Heart left ventricle (tissue), 16 donors: ENCODE data around the gene SNAP47. TPM values are rescaled to one million over a fixed set of nuclear protein-coding genes. Genes with fewer than 3 reads are reported as not detected.

ENCODE experiments used
- ATAC-seq, 4 donors: fragments of 200-7000 bp; cut with Tn5 transposase; one replicate each; pipeline ENCODE4 v1.9.1; 2020 to 2022; ENCODE audit warnings: moderate library complexity in 4 of 4, mild to moderate bottlenecking in 3 of 4, moderate number of reproducible peaks in 1 of 4
- DNase-seq, 5 donors: peaks; one replicate each; pipeline ENCODE4 v3.0.0-alpha.2; 2020
- H3K27ac ChIP-seq, 12 donors: fragments of 200-600 bp; sonication (generic) in 4 of 12; one replicate each; pipeline versions ENCODE4 v1.5.0 to v1.8.0; 2016 to 2022; ENCODE audit warnings: mild to moderate bottlenecking in 2 of 12
- H3K27me3 ChIP-seq, 9 donors: fragments of 200-600 bp; sonication (generic) in 2 of 9; one replicate each; pipeline versions ENCODE4 v1.5.1 to v1.8.0; 2016 to 2022; ENCODE audit warnings: mild to moderate bottlenecking in 3 of 9
- H3K36me3 ChIP-seq, 9 donors: fragments of 200-600 bp; sonication (generic) in 2 of 9; one replicate each; pipeline versions ENCODE4 v1.5.0 to v1.8.0; 2018 to 2022; ENCODE audit warnings: mild to moderate bottlenecking in 2 of 9
- H3K4me1 ChIP-seq, 12 donors: fragments of 200-600 bp; sonication (generic) in 4 of 12; one replicate each; pipeline versions ENCODE4 v1.5.0 to v1.8.0; 2016 to 2022; ENCODE audit warnings: mild to moderate bottlenecking in 3 of 12
- H3K4me3 ChIP-seq, 12 donors: fragments of 200-600 bp; sonication (generic) in 4 of 12; one replicate each; pipeline versions ENCODE4 v1.5.0 to v1.8.0; 2017 to 2022; ENCODE audit warnings: mild to moderate bottlenecking in 9 of 12, moderate library complexity in 4 of 12
- H3K9me3 ChIP-seq, 12 donors: fragments of 200-600 bp; sonication (generic) in 4 of 12; one replicate each; pipeline versions ENCODE4 v1.5.0 to v1.8.0; 2016 to 2022; ENCODE audit warnings: mild to moderate bottlenecking in 1 of 12
- POLR2A ChIP-seq, 2 donors: fragments of 450-650 bp; IDR thresholded peaks; one replicate each; pipeline ENCODE4 v1.6.1; 2017; ENCODE audit warnings: antibody characterized with exemption in 2 of 2, mild to moderate bottlenecking in 2 of 2, moderate library complexity in 2 of 2
- WGBS, 4 donors: extraction: QIAGEN DNeasy Blood & Tissue Kit in 2 of 4; methylation state at CpG; one replicate each; pipeline versions ENCODE4 v1.1.5 to v1.1.7; 2013 to 2018; 5-methylcytosine and 5-hydroxymethylcytosine counted together
- intact Hi-C, 10 donors: fragments of 100-400 bp; cut with DNase I; formaldehyde crosslinking; loops; one replicate each; pipeline versions ENCODE4 v1.11.1 to v1.14.2; 2022
- polyA plus RNA-seq, 2 donors: library from polyadenylated mRNA; stranded (reverse); fragments of 200-250 nt; gene quantifications; one replicate each; pipeline ENCODE4 v1.2.3, GENCODE V29; 2013
- total RNA-seq, 9 donors: library from RNA; depleted of rRNA in 2 of 9; stranded (reverse); fragments of >200 nt in 2 of 9; fragmentation: NEBNext Ultra II Directional in 3 of 9; extraction: Animal tissue kit (Norgen Biotek cat#: 25700) in 3 of 9; gene quantifications; one replicate each; pipeline versions ENCODE4 v1.1.0 to v1.2.4, GENCODE V29; 2016 to 2023
- TF ChIP-seq, protein P1 (sequence below), 12 donors: fragments of 200-600 bp; sonication (generic) in 4 of 12; IDR thresholded peaks; one replicate each; pipeline versions ENCODE4 v1.5.0 to v1.8.0; 2018 to 2022; ENCODE audit warnings: antibody characterized with exemption in 12 of 12, mild to moderate bottlenecking in 5 of 12
- donor health status: ischemic (EF 13 %, LVEDD 7.1; RV severe dilation, severe dysfunction).
- donor health status: healthy with polysubstance abuse.
- donor health status: DM: no; HTN: yes; CAD: no.
- donor health status: DM: no; HTN: no; CAD: no.
- donor health status: ischemic (EF 25% LVEDD 6.9; RV normal size, moderate dysfunction).
- donor health status: ischemic (EF 25% LVEDD 5.7; RV mildly dilated, moderate dysfunction).
- donor health status: healthy.
- donor health status: DM: yes; HTN: yes; CAD: no.
- donor health status: ischemic (EF 35%, LVEDD 5.7; RV mildly dilated, moderate dysfunction).
- donor health status: nonischemic (EF 11% LVEDD 7.7; RV severe dilation, severe dysfunction).
- donor health status: DM: yes; HTN: yes; CAD: no.
- donor health status: PGD.
- donor health status: ischemic (EF 29% LVEDD 5.4; RV normal size, mild dysfunction).
- donor health status: nonischemic (EF 23%, LVEDD 6.1; RV moderate dilation, normal function).

Gene SNAP47
- total and polyA plus RNA-seq, 11 donors: 22.1 to 106 (median 36.7) TPM

DNA sequence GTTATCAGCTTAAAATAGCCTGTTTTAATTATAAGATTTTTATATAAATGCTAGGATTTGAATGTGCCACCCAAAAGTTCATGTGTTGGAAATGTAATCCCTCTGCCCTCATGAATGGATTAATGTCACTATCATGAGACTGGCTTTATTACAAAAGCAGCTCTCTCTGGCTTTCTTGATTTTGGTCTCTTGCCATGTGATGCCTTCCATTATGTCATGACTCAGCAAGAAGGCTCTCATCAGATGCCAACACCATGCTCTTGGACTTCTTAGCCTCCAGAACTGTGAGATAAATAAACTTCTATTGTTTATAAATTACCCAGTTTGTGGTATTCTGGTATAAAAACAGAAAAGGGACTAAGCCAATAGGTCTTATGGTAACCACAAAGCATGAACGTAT is 73.3 kb downstream of the SNAP47 start:
- TF ChIP-seq, protein P1, sequence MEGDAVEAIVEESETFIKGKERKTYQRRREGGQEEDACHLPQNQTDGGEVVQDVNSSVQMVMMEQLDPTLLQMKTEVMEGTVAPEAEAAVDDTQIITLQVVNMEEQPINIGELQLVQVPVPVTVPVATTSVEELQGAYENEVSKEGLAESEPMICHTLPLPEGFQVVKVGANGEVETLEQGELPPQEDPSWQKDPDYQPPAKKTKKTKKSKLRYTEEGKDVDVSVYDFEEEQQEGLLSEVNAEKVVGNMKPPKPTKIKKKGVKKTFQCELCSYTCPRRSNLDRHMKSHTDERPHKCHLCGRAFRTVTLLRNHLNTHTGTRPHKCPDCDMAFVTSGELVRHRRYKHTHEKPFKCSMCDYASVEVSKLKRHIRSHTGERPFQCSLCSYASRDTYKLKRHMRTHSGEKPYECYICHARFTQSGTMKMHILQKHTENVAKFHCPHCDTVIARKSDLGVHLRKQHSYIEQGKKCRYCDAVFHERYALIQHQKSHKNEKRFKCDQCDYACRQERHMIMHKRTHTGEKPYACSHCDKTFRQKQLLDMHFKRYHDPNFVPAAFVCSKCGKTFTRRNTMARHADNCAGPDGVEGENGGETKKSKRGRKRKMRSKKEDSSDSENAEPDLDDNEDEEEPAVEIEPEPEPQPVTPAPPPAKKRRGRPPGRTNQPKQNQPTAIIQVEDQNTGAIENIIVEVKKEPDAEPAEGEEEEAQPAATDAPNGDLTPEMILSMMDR (IDR thresholded peaks at IDR 0.05): no peak
- no peak for TF ChIP-seq POLR2A (IDR thresholded peaks at IDR 0.05)
- Histone ChIP-seq H3K36me3 (no peaks in the 10 kb centered on the region), H3K27ac (no peak overlapping the region), H3K4me3 (no peak overlapping the region), H3K27me3 (peaks cover 0 to 7% (median 0%) of the 10 kb centered on the region in 9 donors), H3K4me1 (no peaks in the 10 kb centered on the region), H3K9me3 (peaks cover 0 to 20% (median 3%) of the 10 kb centered on the region in 12 donors)
- intact Hi-C loops: no loop called here
- DNase-seq (no peak), ATAC-seq (no peak)
- 69 to 80% (median 74%) methylated on average over 1 of the region's 1 CpG for WGBS, 4 donors

DNA sequence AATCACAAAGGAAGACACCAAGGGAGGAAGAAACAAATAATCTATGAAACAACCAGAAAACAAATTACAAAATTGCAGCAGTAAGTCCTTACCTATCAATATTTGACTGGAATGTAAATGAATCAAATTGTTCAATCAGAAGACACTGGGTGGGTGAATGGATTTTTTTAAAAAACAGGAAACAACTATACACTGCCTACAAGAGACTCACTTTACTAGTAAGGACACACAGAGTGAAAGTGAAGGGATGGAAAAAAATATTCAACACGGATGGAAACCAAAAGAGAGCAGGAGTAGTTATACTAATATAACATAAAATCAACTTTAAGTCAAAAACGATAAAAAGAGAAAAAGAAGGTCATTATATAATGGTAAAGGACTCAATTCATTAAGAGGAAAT is 73.8 kb downstream of the SNAP47 start:
- TF ChIP-seq POLR2A (IDR thresholded peaks at IDR 0.05): no peak
- TF ChIP-seq, protein P1 (IDR thresholded peaks at IDR 0.05): no peak
- H3K27ac ChIP-seq: no peak overlapping the region
- no peaks in the 10 kb centered on the region for H3K36me3 ChIP-seq
- H3K9me3 ChIP-seq: peaks cover 0 to 20% (median 8%) of the 10 kb centered on the region in 12 donors
- peaks cover 0 to 7% (median 0%) of the 10 kb centered on the region in 9 donors for H3K27me3 ChIP-seq
- intact Hi-C loops: no loop called here
- no peak for DNase-seq
- WGBS, 4 donors: 85 to 89% (median 87%) methylated on average over 2 of the region's 2 CpGs
- no peak overlapping the region for H3K4me3 ChIP-seq
- ATAC-seq: no peak
- H3K4me1 ChIP-seq: no peaks in the 10 kb centered on the region

DNA sequence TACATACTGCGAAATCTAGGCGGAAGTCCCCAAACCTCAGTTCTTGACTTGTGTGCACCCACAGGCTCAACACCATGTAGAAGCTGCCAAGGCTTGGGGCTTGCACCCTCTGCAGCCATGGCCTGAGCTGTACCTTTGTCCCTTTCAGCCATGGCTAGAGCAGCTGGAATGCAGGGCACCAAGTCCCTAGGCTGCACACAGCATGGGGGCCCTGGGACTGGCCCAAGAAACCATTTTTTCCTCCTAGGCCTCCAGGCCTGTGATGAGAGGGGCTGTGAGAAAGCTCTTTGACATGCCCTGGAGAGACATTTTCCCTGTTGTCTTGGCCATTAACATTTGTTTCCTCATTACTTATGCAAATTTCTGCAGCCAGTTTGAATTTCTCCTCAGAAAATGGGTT is 78.7 kb downstream of the SNAP47 start:
- peaks cover 0 to 30% (median 11%) of the 10 kb centered on the region in 12 donors for H3K9me3 ChIP-seq
- TF ChIP-seq POLR2A (IDR thresholded peaks at IDR 0.05): no peak
- TF ChIP-seq, protein P1 (IDR thresholded peaks at IDR 0.05): no peak
- no peak overlapping the region for H3K4me3 ChIP-seq
- H3K4me1 ChIP-seq: no peaks in the 10 kb centered on the region
- H3K36me3 ChIP-seq: no peaks in the 10 kb centered on the region
- no peak overlapping the region for H3K27ac ChIP-seq
- WGBS, 4 donors: 92 to 100% (median 96%) methylated on average over 2 of the region's 2 CpGs
- DNase-seq (no peak), ATAC-seq (no peak)
- no peaks in the 10 kb centered on the region for H3K27me3 ChIP-seq
- intact Hi-C loops: no loop called here

DNA sequence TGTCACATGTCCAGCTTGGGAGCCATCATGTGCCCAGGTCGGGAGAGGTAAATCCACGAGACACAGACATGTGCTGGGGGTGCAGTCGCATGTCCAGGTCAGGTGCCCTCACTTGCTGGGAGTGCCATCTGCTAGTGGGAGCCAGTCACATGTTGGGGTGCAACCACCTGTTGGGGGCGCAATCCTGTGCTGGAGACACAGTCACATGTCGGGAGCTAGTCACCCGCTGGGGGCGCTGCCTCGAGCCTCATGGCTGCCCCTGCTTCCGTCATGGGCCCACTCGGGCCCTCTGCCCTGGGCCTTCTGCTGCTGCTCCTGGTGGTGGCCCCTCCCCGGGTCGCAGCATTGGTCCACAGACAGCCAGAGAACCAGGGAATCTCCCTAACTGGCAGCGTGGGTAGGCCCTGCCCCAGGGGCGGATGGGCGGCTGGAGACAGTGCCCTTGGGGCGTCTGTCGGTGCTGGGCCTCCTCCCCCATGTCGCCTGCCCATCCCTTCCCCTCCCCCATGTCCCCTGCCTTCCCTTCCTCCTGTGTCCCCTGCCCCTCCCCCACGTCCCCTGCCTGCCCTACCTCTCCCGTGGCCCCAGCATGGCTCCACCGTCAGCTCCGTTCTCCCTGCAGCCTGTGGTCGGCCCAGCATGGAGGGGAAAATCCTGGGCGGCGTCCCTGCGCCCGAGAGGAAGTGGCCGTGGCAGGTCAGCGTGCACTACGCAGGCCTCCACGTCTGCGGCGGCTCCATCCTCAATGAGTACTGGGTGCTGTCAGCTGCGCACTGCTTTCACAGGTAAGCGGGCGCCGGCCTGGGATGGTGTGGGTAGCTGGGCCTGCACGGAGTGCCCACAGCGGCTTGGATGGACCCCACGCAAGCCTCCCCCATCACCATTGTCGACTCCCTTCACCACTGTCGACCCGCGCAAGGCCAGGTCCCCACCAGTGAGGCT is 80.5 kb downstream of the SNAP47 start, which contains the start of gene PRSS38:
PRSS38 (plus strand) TSS at position 208 of the 942 bp plus-strand sequence; CDS start at position 250, 42 bp downstream.
- TF ChIP-seq POLR2A (IDR thresholded peaks at IDR 0.05): no peak
- TF ChIP-seq, protein P1 (IDR thresholded peaks at IDR 0.05): no peak
- DNase-seq (no peak), ATAC-seq (no peak)
- H3K27ac ChIP-seq: no peak within 1 kb of the TSS
- no peak within 1 kb of the TSS for H3K4me3 ChIP-seq
- H3K27me3 ChIP-seq: no peaks in the 10 kb centered on the region
- peaks cover 0 to 30% (median 11%) of the 10 kb centered on the region in 12 donors for H3K9me3 ChIP-seq
- intact Hi-C loops: no loop called here
- no peaks in the 10 kb centered on the region for H3K4me1 ChIP-seq
- 92 to 93% (median 92%) methylated on average over 38 to 44 of the region's 44 CpGs for WGBS, 4 donors
- H3K36me3 ChIP-seq: no peaks in the 10 kb centered on the region
